GM19240 (cell line): ENCODE results near the gene PARD6B.
"Not testable (repeated sequence)": the region's sequence is repeated elsewhere in the genome, so short reads cannot be mapped to it uniquely, and the experiment has no call there.

Experiments used
- DNase-seq: peaks from one replicate; pipeline ENCODE4 v3.0.0; 2011; ENCODE audit warnings: low spot score; ENCODE audit not compliant: insufficient read length

PARD6B gene, protein sequence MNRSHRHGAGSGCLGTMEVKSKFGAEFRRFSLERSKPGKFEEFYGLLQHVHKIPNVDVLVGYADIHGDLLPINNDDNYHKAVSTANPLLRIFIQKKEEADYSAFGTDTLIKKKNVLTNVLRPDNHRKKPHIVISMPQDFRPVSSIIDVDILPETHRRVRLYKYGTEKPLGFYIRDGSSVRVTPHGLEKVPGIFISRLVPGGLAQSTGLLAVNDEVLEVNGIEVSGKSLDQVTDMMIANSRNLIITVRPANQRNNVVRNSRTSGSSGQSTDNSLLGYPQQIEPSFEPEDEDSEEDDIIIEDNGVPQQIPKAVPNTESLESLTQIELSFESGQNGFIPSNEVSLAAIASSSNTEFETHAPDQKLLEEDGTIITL

DNA sequence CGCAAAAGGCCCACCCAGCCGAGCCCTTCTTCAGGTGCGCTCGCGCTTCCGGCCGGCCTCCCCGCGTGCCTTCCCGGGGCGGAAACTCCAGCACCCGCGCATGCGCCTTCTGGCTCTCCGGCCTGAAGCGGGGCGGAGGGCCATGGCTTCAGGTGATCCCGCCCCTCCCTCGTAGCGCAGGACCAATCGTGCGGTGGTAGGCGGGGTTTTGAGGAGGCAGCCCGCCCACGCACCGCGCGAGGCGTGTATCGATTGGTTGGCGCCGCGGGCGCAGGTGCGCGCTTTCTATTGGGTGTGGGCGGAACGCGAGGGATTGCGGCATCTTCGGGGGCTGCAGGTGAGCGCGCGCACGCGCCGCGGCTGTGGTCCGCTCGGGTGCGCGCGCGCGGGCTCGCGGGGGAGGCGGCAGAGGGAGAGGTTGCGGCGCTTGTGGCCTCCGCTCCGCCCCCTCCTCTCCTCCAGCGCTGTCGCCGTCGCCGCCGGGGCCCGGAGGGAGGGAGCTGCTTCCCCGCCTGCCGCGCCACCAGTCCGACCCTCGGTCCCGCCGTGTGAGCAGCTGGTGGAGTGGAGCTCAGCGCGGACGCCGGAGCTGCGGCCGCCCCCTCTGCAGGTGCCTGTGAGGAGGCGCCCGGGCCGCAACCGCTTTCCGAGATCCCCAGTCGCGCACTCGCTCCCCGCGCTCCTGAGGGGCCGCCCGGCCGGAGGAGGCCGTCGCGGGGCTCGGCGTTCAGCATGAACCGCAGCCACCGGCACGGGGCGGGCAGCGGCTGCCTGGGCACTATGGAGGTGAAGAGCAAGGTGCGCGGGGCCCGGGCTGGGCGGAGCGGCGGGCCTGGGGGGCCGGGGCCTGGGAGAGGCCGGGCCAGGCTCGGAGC lies at the start of gene PARD6B:
Gene PARD6B, plus strand, starts transcription at position 526 of the 875 bp plus-strand sequence. Its CDS starts 207 bp downstream, at position 733.
- peak; percentile 98 for DNase-seq

DNA sequence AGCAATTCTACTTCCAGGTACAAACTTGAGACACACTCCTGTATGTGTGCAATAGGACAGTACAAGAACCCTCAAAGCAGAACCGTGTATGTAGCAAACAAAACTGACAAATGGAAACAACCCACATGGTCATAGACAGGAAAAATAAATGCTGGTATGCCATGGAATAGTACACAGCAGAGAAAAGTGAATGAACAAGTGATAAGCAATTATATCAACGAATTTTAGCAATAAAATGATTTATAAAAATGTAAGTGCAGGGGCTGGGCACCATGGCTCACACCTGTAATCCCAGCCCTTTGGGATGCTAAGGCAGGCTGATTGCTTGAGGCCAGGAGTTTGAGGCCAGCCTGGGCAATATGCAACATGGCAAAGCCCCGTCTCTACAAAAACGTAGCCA lies 49.3 kb upstream of the PARD6B start:
- no peak for DNase-seq

DNA sequence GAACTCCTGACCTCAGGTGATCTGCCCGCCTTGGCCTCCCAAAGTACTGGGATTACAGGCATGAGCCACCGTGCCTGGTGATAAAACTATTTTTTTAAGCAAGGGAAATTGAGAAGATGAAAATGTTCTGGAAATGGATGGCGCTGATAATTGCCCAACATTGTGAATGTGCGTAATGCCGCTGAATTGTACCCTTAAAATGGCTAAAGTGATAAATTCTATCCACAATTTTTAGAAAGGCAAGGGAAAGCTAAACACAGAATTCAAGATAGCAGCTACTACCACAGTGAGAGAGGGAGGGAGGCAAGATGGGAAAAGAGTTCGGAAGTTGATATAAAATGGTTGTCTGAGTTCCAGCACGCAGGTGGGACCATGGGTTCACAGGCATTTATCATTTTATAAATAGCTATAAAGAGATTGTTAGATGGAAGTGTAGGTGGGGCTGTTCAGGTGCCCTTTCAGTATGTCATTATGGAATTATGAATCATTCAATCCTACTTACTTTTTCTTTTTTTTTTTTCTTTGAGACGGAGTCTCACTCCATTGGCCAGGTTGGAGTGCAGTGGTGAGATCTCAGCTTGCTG lies 48.3 kb upstream of the PARD6B start:
- DNase-seq = no peak

DNA sequence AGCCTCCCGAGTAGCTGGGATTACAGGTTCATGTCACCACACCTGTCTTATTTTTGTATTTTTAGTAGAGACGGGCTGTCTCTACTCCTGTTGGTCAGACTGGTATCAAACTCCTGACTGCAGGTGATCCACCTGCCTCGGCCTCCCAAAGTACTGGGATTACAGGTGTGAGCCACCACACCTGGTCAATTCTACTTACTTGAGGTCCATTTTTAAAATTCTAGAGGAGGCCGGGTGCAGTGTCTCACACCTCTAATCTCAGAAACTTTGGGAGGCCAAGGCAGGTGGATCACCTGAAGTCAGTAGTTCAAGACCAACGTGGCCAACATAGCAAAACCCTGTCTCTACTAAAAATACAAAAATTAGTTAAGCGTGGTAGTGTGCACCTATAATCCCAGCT lies 47.8 kb upstream of the PARD6B start:
- no peak for DNase-seq

DNA sequence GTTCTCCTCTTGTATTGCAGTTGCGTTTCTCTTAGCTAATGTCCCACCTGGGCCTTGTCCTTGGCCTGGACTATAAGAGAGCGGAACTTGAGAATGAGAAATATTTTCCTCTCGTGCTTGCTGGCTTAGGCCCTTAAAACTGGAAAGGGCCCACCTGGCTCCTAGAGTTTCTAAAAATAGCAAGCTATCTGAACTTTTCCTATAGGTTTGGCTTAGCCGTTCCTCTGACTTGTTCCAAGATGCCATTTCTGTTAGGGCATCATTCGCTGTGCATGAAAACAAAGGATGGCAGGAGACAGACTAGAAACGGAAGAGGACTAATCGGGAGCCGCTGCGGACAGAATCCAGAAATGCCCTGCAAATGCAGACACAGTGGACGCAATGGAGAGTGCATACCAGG lies 44.6 kb upstream of the PARD6B start:
- DNase-seq = no peak

DNA sequence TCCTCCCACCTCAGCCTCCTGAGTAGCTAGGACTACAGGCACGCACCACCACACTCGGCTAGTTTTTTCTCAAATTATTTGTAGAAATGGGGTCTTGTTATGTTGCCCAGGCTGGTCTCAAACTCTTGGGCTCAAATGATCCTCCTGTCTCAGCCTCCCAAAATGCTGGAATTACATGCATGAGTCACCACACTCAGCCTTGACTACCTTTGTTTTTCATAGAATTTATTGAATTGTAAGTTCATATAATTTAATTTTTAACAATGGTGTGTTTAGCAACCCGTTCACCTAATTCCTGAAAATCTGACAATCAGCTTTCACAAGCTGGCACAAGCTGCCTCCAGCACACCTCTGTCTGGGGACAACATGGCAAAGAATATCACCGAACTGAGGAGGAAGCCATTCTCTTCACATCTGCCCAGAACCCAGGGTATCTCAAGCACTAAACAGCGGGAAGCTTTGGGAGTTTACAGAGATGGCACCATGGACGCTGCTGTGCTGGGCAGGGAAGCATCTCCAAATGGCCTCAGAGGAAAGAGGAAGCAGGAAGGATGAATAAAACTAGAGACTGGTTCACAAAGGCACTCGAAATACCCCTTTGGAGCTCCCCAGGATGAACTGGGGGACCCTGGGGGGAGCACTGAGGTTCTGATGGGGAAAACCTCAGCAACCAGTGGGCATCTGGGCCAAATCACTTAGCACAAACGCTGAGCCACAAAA lies 43.0 kb upstream of the PARD6B start:
- no peak for DNase-seq

DNA sequence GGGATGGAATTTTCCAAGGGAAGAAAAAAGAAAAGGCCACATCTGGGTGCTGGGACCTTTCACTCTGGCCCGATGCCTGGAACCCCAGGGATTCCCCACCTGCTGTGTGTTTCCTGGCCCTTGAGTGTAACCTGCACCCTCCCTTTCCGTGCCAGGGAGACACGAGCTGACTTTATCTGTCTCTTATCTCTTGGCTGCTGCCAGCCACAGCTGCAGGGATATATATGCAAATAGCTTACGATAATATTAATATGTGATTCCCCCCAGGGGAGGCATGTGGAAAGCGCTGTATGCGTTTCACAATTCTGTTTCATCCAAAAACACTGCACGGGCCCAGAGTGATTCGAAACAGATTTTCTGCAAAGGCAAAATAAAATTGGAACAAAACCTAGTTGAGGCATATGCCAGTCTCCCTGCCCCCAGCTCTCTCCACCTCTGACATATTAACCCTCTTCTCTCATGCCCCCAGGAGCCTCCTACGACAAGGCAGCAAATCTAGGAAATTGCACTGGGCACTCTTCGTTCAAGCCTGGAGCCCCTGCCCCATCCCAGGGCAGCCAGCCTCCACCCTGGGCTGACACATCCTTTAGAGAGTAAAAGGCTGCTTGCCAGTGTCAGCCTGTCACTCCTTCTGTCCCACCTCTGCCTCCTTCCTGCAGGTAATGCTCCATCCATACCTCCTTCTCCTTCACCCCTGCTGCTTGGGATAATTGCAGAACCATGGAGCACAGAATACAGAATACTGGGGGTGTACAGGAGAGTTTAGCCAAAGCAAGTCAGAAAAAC lies 41.3 kb upstream of the PARD6B start:
- DNase-seq = no peak

DNA sequence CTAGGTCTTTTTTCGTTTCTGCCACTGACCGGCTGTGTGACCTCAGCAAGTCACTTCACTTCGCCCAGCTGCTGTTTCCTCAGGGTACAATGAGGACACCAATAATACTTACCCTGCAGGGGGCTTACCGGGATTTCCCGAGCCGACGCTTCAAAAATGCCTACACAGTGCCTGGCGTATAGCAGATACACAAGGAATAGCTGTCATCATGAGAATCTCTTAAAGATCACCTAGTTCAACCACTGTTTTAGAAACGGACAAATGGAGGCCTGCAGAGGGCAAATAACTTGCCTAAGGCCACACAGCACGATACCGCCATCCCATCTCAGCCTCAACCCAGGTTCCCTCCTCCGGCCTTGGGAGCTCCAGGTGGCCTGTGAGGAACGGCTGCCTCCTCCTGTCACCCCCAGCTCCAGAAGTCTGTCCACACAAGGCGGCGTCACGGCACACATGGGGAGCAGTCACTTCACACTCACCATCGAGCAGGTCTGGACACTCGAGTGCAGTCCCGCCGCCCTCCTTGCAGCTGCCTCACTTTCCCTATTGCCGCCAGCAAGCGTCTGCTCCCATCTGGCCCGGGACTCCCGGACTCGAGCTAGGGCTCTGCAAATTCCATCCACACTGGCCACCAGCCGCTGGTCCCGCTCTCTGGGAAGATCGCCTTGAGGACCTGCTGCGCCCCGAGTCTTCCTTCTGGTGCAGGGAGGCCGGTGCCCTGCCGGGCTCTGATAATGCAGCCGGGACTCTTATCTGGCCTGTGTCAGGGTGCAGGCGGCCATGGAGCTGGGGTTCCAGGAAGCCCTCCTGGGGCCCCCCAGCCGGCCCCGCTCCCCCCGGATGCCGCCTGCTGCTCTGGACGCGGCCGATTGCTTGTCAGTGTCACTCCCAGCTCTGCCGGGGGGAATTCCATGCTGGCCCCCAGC lies 40.5 kb upstream of the PARD6B start, which contains the start of gene RIPOR3:
Gene RIPOR3, minus strand, starts transcription at position 893 of the 923 bp plus-strand sequence. Its CDS starts 414 bp downstream, at position 479.
- DNase-seq = no peak

DNA sequence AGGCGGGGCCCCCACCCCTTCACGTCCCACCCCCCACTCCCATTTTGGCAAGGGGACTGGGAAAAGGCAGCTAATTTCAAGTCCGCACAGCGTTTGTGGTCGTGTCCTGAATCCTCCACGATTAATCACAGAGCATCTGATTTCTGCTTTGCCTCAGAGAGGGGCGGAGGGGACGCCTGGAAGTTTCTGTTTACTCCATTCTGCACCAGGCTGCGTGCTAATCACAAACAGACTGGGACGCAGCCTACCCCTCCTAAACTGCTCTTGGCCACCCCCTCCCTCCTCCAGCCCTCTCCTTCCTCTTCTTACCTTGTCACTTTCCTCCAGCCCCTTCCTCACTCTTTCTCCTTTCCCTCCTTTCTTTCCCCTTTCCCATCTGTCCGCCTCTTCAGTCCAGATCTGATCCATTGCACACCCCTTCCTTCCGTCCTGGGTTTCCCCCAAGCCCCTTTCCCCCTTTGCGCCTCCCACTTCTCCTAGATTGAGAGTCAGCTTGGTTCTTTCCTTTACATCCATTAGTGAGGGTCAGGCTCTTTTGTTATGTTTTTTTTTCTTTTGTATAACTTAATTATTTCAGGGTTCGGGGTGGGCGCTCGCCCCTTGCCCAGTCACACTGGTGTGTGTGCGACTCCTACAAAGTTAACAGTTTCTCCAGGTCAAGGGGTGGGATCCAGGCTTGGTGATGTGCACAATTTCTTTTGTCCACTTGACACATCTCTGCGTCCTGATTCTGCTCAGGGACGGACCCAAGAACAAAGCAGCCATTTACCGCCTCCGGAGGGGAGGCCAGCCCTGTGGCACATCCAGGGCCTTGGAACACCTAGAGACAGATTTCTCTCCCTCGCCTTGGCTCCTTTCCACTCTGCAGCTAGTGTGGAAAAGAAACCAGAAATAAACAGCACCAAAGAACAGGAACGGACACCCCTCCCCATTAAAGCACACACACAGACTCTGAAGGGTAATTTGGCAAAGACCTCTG lies 39.5 kb upstream of the PARD6B start:
- DNase-seq = no peak

DNA sequence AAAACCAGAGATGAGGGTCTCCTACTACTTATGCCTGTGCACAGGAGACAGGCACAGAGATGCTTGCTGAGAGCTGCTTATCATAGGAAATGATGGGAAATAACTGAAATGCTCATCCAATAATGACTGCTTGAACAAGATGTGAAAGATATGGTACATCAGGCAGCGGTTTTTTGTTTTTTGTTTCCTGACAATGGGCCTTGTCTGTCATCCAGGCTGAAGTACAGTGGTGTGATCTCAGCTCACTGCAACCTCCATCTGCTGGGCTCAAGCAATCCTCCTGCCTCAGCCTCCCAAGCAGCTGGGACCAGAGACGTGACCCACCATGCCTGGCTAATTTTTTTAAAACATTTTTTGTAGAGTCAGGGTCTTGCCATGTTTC lies 38.8 kb upstream of the PARD6B start:
- no peak for DNase-seq

DNA sequence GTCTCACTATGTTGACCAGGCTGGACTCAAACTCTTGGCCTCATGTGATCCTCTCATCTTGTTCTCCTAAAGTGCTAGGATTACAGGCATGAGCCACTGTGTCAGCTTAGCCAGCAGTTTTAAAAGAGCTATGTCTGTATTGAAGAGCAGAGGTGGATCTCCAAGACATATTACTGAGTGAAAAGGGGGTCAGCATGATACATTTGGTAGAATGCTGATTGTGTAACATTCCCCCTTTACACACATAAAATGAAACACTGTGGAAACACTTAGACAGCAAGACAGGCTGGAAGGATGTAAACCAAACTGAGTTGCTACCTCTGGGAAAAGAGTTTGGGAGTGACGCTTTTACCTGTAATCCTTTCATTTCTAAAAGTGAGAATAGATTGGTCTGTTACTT lies 38.4 kb upstream of the PARD6B start:
- DNase-seq = no peak

DNA sequence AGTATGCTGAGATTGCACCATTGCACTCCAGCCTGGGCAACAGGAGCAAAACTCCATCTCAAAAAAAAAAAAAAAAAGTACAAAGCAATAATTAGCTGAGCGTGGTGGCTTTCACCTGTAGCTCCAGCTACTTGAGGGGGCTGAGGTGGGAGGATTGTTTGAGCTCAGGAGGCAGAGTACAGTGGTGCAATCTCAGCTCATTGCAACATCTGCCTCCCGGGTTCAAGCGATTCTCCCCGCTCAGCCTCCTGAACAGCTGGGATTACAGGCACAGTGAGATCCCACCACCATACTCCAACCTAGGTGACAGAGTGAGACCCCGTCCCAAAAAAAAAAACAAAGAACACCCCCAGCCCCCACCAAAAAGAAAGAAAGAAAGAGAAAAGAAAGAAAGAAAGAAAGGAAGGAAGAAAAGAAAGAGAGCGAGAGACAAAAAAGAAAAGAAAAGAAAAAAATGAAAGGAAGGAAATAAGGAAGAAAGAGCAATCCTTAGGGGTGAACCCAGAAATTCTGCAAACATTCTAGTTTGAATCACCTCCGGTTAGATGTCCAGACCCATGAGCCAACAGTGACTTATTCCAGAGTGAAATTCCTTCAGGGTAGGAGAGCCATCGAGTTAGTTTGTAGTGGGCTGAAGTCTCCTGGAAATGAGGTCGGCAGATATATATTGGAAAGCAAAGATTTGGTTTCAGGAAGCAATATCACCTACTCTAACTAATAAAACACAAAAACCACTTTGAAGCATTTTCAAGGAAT lies 36.8 kb upstream of the PARD6B start:
- DNase-seq = no peak

DNA sequence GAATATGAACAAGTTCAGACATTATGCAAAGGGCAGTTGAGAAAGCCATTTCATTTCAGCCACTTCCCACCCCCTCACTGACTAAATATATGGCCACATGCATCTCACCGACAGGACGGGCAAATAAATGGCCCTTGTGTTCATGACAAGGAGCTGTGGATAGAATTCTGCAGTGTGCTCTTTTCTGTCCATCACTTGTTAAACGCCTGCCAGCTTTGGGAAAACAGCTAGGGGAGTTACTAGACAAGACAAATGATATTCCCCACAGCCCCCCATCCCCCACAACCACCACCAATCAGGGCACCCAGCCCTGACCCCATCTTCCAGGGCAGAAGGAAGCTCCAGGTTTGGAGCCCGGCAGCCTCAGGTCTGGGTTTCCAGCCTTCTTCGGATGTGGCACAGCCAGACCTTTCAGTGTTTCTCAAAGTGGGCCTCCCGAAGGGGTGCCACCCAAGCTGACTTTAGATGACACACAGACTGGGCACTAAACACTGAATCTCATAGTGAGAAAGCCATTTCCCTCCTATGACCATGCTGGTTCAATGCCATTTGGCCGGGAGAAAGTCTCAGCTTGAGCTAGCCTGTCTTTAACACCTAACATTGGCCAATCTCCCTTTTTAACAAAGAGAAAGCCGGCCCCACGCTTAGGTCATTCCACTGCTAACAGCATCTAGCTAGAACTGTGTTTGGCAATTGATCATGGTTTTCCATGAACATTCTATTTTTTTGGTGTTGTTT lies 36.1 kb upstream of the PARD6B start:
- DNase-seq = no peak

DNA sequence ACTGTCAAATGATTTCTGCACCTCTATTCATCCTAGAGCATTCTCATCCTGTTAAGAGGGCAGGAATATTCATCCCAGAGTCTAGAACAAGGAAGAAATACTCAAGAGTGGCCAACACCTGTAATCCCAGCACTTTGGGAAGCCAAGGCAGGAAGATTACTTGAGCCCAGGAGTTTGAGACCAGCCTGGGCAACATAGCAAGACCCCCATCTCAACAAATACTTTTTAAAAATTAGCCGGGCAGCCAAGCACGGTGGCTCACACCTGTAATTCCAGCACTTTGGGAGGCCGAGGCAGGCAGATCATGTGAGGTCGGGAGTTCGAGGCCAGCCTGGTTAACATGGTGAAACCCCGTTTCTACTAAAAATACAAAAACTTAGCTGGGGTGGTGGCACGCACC lies 33.1 kb upstream of the PARD6B start:
- not testable (repeated sequence) for DNase-seq

DNA sequence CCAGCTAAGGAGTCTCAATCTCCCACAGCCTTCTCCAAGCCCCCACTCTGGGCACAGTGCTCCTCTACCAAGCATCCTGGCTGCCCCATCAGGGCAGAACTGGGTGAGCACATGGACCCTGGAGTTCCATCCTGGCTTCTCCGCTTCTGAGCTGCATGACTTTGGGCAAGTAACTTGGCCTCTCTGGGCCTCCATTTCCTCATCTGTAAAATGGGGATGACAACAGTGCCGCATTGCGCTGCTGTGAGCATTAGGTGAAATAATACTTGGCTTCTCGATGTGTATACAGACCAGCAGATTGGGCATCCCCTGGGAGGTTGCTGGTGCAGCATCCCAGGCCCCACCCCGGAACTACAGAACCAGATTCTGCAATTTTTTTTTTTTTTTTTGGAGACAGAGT lies 31.7 kb upstream of the PARD6B start:
- DNase-seq = no peak

DNA sequence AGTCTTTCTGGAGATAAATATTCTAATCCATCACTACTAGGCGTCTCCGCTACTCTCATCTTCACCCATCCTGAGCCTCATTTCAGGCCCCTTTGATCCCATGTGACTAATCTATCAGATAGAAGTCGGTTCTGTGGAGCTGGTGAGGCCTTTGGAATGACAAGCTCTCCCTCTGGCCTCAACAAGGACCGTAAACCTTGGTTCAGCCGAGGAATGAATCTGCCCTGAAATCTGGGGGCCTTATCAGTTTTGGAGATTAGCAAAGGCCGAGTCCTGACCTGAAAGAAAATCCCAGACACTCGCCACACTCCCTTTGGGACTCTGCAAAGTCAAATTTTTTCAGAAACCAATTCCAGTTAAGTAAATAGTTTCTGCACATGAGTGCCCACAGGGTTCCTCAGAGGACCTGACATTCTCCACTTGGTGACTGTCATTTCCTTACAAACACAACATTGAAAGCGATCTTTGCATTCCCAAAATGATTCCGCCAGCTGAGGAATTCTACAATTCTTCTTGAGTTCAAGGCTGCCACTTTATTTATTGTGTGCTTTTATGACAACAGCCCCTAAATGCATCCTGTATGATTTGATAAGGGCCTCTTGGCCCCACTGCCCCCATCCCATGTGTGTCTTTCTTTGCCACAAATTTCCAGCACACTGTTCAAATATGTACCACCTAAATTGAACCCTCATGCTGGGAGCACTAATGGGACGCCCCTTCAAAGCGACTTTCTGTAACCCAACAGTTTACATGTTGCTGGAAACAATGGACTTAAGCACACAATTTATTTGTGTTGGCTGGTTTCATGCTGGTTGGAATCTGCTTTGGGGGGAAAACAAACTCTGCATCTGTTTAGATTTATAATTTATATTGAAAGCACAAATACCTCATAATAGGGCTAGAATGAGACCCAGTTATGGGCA lies 30.1 kb upstream of the PARD6B start:
- no peak for DNase-seq
